Smooth muscle cell (in vitro differentiated cells): ENCODE data around the gene RAB40C. TPM values are rescaled to one million over a fixed set of nuclear protein-coding genes. Genes with fewer than 3 reads are reported as not detected.

Experiments
- DNase-seq: peaks from one replicate; lab custom pipeline; 2025; ENCODE audit not compliant: unreplicated experiment; lab: John Stamatoyannopoulos, UW
- H2AFZ ChIP-seq: fragments of 200-600 bp; sonication (generic); 2 replicates; pipeline ENCODE4 v1.6.0; 2016; ENCODE audit warnings: antibody characterized with exemption, low read depth, mild to moderate bottlenecking
- H3F3A ChIP-seq: fragments of 200-600 bp; sonication (generic); 2 replicates; pipeline ENCODE4 v1.6.0; 2017; ENCODE audit warnings: antibody characterized with exemption, low read depth
- H3K27ac ChIP-seq: fragments of 200-600 bp; sonication (generic); 2 replicates; pipeline ENCODE4 v1.5.1; 2016; ENCODE audit warnings: low read depth, mild to moderate bottlenecking
- H3K27me3 ChIP-seq: fragments of 200-600 bp; sonication (generic); 2 replicates; pipeline ENCODE4 v1.6.1; 2016; ENCODE audit warnings: low read depth, mild to moderate bottlenecking
- H3K36me3 ChIP-seq: fragments of 200-600 bp; sonication (generic); 2 replicates; pipeline ENCODE4 v1.5.1; 2016; ENCODE audit warnings: low read depth
- H3K4me1 ChIP-seq: fragments of 200-600 bp; sonication (generic); 2 replicates; pipeline ENCODE4 v1.5.1; 2016; ENCODE audit warnings: low read depth
- H3K4me2 ChIP-seq: fragments of 200-600 bp; sonication (generic); 2 replicates; pipeline ENCODE4 v1.6.0; 2016; ENCODE audit warnings: mild to moderate bottlenecking
- H3K4me3 ChIP-seq: fragments of 200-600 bp; sonication (generic); 2 replicates; pipeline ENCODE4 v1.5.1; 2016; ENCODE audit warnings: mild to moderate bottlenecking
- H3K79me2 ChIP-seq: fragments of 200-600 bp; sonication (generic); 2 replicates; pipeline ENCODE4 v1.6.0; 2016; ENCODE audit warnings: low read depth, mild to moderate bottlenecking
- H3K9ac ChIP-seq: fragments of 200-600 bp; sonication (generic); 2 replicates; pipeline ENCODE4 v1.6.0; 2016; ENCODE audit warnings: low read depth
- H3K9me3 ChIP-seq: fragments of 200-600 bp; sonication (generic); replicated peaks from 2 replicates; pipeline ENCODE4 v1.5.1; 2016; ENCODE audit warnings: low read depth
- H4K20me1 ChIP-seq: fragments of 200-600 bp; sonication (generic); 2 replicates; pipeline ENCODE4 v1.6.0; 2016; ENCODE audit warnings: low read depth
- WGBS: methylation state at CpG from one replicate; pipeline ENCODE4 v1.1.7; 2016; ENCODE audit warnings: low lambda C conversion rate; 5-methylcytosine and 5-hydroxymethylcytosine counted together
- polyA plus RNA-seq: library from polyadenylated mRNA; unstranded; fragments of >200 nt; fragmentation: Nextera tagmentation; extraction: Ambion mirVana; gene quantifications from 2 replicates; pipeline ENCODE4 v1.2.1, GENCODE V29; 2016
- total RNA-seq: library from RNA; depleted of rRNA; stranded (reverse); fragments of >200 nt; gene quantifications from 2 replicates; pipeline ENCODE4 v1.2.3, GENCODE V29; 2014
- TF ChIP-seq, protein P1 (sequence below): fragments of 200-600 bp; sonication (generic); IDR thresholded peaks from 2 replicates; pipeline ENCODE4 v1.5.1; 2017; ENCODE audit warnings: borderline replicate concordance, mild to moderate bottlenecking, antibody characterized with exemption; ENCODE audit not compliant: insufficient read depth, poor library complexity, severe bottlenecking

The RAB40C gene
- total and polyA plus RNA-seq, 2 experiments from 2014 or later, result 21.2 to 28.3 TPM

DNA sequence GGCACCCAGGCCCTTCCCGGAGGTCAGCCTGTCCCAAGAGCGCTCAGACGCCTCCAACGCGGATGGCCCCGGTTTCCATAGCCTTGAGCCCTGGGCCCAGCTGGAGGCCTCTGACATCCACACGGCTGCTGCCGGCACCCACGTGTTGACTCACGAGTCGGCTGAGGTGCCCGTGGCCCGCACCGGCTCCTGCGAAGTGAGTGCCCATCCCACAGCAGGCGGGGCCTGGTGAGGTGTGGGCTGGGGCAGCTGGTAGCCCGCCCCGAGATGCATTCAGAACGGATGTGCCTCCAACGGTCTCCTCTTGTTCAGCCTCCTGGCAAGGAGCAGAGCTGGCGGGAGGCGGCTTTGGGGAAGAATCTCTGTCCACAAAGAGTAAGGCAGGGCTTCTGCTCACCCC, 62.0 kb downstream of the RAB40C start:
- Histone ChIP-seq H3K9me3 (no peaks in the 10 kb centered on the region), H3K4me1 (peaks cover 14% of the 10 kb centered on the region), H4K20me1 (no peaks in the 10 kb centered on the region), H3K9ac (no peak overlapping the region), H3K4me3 (no peak overlapping the region), H3K79me2 (peaks cover 4% of the 10 kb centered on the region), H3K27me3 (no peaks in the 10 kb centered on the region), H3K36me3 (no peaks in the 10 kb centered on the region), H3K27ac (no peak overlapping the region), H2AFZ (no peak overlapping the region), H3F3A (peaks cover 6% of the 10 kb centered on the region), H3K4me2 (no peak overlapping the region)
- DNase-seq, result no peak
- 96% methylated on average over 22 of the region's 22 CpGs for WGBS
- TF ChIP-seq, protein P1, sequence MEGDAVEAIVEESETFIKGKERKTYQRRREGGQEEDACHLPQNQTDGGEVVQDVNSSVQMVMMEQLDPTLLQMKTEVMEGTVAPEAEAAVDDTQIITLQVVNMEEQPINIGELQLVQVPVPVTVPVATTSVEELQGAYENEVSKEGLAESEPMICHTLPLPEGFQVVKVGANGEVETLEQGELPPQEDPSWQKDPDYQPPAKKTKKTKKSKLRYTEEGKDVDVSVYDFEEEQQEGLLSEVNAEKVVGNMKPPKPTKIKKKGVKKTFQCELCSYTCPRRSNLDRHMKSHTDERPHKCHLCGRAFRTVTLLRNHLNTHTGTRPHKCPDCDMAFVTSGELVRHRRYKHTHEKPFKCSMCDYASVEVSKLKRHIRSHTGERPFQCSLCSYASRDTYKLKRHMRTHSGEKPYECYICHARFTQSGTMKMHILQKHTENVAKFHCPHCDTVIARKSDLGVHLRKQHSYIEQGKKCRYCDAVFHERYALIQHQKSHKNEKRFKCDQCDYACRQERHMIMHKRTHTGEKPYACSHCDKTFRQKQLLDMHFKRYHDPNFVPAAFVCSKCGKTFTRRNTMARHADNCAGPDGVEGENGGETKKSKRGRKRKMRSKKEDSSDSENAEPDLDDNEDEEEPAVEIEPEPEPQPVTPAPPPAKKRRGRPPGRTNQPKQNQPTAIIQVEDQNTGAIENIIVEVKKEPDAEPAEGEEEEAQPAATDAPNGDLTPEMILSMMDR, result no peak

- Histone ChIP-seq H3K4me1 (peaks cover 14% of the 10 kb centered on the region), H3K36me3 (no peaks in the 10 kb centered on the region), H3K27ac (no peak overlapping the region), H3F3A (peaks cover 6% of the 10 kb centered on the region), H4K20me1 (no peaks in the 10 kb centered on the region), H3K9me3 (no peaks in the 10 kb centered on the region), H3K79me2 (peaks cover 4% of the 10 kb centered on the region), H3K4me3 (no peak overlapping the region), H3K27me3 (no peaks in the 10 kb centered on the region), H3K4me2 (no peak overlapping the region), H2AFZ (no peak overlapping the region), H3K9ac (no peak overlapping the region)
- WGBS, result 93% methylated on average over 28 of the region's 28 CpGs
- no peak for DNase-seq
- TF ChIP-seq, protein P1, result no peak
These were observed 62.8 kb downstream of the RAB40C start for GRCh38 chr16:652454-653305.

DNA sequence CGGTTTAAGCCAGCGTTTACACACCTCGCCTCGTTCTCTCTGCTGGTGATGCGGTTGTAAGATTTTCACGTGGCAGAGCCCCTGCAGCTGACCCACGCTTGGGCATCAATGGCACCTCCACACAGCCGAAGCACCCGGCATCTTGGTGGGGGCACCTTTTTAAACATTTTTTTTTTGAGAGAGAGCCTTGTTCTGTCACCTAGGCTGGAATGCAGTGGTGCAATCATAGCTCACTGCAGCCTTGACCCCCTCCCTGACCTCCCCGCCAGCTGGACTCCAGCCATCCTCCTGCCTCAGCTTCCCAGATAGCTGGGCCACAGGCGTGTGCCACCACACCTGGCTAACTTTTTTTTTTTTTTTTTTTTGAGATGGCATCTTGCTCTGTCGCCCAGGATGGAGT, 64.2 kb downstream of the RAB40C start:
- no peaks in the 10 kb centered on the region for H3K27me3 ChIP-seq

More for the DNA sequence above, 64.2 kb downstream of the RAB40C start:
- no peaks in the 10 kb centered on the region for H3K79me2 ChIP-seq
- TF ChIP-seq, protein P1, result no peak
- H3K36me3 ChIP-seq, result no peaks in the 10 kb centered on the region
- no peak overlapping the region for H2AFZ ChIP-seq
- H3K4me3 ChIP-seq, result no peak overlapping the region
- peaks cover 7% of the 10 kb centered on the region for H3K4me1 ChIP-seq
- no peaks in the 10 kb centered on the region for H3K9me3 ChIP-seq
- no peak overlapping the region for H3K4me2 ChIP-seq
- H4K20me1 ChIP-seq, result no peaks in the 10 kb centered on the region
- WGBS, result 93% methylated on average over 12 of the region's 12 CpGs
- no peak overlapping the region for H3K9ac ChIP-seq
- no peaks in the 10 kb centered on the region for H3F3A ChIP-seq
- DNase-seq, result no peak
- H3K27ac ChIP-seq, result no peak overlapping the region
